HG03575 (cell line): ENCODE data around the gene EYA4.

Experiments
- ATAC-seq: cut with Tn5 transposase; IDR thresholded peaks from one replicate; pipeline ENCODE4 v1.9.1; 2021; ENCODE audit not compliant: unreplicated experiment, insufficient number of reproducible peaks, low FRiP score; ENCODE audit errors: extremely low read depth

The EYA4 gene

DNA sequence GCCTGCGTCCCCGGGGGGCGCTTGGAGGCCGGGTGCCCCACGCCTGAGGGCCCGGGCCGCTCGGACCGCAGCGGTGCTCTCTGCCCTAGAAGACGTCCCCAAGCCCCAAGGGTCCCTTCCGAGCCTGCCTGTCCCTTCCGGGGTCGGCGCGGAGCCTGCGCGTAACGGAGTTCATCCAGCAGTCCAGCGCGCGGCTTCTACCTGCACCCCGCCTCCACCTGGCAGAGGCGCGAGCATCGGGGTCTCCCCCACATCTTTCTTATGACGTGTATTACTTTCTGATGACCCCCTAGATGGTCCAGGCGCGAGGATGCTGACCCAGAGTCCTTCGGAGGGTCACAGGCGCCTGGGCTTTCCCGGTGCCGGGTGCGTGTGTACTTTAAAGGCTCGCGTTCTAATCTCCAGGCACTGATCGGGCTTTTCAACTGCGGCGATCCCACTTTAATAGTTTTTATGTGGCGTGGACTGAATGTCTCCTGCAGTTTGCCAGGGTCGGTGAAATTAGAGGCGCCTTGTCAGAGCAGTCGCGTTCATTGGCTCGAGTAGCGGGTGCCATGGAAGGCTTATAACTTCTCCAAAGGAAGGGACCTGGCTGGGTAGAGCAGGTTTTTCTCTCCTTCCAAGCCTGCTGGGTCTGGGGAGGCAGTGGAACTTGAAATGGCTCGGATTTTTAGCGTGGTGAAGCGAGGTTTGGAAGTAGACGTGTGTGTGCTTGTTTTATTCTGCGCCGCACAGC lies 912 bp downstream of the EYA4 start:
- no peak for ATAC-seq

DNA sequence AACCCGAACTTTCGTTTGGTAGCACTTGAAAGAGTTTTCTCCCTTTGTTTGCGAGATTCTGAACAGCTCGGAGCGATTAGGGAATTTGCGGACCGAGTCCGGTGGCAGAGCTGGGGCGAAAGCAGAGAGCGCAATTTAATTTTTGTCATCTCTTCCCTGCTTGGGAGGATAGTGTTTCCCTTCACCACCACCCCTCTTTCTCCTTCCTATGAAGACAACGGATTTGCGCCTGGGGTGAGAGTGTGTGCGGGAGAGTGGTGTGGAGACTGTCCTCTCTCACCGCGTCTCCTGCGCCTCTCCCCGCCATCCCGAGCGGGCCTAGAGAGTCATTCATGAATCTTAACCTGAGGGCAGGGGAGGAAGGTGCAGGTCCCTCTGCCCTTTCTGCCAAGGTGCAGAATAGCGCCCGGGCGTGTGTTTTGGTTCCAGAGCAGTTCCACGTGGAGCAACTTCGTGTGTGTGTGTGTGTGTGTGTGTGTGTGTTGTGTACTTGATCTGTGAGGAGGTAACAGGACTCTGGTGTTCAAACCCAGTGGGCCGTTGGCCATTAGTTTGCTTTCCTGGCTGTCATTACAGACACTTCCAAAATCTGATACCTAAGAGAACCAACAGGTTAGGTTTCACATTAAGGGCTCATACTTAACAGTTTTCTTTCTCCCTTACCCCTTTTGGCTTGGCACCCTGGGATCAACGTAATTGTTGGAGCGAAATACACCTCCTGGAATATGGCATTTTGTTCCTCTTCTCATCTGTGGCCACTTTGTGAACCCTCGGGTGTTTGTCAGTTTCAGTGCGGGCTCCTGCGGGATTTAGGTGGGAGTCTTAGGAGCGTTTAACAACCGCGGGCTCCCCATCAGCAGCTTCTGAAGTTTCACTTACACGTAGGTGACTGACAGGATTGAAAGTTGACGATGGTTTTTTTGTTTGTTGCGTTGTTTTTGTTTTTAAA lies 1.8 kb downstream of the EYA4 start:
- no peak for ATAC-seq

DNA sequence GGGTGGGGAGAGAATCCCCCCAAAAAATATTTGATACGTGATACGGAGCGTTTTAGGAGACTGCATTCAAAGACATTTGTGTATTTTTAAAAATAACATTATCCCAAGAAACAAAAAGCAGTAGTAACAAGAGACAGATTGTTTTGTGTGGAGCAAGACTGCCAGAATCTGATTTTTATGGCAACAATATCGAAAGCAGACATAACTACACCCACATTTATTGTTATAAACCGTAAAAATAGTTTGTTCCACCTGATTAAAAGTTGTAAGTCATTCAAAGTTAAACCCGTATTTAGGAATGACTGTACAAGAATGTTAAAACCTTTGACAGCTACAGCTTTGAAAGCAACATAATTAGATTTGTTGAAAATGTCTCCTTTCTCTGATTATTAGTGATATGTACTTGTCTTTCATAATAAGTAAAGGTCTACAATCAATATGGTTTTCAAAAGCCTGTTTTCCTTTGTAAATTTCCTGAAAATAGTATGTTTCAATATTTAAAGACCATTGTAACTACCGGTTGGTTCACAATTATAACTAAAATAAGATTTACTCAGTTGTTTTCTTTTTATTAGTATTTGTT lies 2.7 kb downstream of the EYA4 start:
- no peak for ATAC-seq

DNA sequence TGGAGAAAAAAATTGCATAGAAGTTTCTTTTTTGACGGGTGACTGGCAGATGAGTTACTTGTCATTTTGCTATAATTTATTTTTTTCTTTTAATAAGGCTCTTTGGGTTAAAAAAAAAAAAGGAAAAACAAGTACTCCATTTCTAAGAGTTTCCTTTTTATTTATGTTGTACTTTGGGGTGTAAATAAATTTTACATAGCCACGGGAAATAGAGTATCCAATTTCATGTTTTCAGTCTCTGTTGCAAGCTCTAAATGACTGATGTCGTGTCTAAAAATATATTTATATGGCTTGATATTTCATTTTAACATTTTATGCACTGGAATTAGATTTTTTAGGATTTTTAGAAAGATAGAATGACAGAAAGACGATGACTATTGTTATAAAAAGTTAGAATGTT lies 3.4 kb downstream of the EYA4 start:
- ATAC-seq: no peak

DNA sequence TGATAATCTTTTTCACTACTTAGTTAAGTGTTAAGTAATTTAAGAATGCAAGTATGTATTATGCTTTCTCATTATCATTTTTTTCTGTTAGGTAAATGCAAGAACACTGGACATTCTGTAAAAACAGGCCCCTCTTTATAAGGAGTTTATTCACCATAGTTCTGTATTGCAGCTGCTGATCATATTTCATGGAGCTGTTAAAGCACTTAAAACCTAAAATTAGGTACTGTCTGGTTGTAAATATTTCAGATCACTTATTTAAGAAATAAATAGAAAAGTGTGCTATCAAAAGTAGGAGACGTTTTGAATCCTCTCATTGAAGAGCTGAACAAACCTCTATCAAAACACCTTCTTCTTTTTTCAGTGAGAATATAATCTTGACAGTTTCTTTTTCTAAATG lies 3.9 kb downstream of the EYA4 start:
- ATAC-seq: no peak

DNA sequence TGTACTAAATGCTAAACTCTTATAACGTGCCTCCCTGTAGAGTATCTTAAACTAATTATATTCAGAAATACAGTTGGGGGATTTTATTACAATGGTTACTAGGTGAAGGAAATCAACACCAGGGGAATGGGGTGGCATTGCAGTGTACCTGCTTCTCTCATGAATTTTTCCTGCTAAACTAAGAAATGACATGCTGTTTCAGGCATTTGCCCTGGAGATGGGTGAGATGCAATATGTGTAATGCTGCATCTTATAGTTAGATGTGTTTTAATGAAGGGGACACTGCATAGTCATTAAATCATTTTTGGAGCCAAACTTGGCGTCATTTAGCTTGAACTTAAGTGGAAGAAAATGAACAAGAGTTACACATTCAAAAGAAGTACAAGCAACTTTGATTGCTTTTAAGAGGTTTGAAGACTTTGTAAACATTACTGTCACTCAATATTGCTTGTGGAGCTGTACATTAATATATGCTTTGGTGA lies 4.3 kb downstream of the EYA4 start:
- ATAC-seq: no peak

DNA sequence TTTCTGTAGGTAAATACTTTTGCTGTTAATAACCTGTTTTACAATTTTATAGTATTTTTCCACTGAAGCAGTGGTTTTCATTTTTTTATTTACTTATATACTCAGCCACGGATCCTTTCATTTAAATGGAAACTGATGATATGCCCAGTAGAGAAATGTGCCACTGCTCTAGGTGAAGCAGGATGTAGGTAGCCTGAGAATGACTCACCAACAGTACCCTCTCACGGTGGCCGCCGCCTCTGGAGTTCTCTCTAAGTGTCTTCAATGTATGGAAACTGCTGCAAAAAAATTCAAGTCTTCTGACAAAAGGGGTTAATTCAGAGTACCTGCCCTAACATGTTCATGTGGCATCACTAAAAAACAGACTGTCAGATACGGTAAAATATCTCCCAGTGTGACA lies 6.4 kb downstream of the EYA4 start:
- ATAC-seq: no peak

DNA sequence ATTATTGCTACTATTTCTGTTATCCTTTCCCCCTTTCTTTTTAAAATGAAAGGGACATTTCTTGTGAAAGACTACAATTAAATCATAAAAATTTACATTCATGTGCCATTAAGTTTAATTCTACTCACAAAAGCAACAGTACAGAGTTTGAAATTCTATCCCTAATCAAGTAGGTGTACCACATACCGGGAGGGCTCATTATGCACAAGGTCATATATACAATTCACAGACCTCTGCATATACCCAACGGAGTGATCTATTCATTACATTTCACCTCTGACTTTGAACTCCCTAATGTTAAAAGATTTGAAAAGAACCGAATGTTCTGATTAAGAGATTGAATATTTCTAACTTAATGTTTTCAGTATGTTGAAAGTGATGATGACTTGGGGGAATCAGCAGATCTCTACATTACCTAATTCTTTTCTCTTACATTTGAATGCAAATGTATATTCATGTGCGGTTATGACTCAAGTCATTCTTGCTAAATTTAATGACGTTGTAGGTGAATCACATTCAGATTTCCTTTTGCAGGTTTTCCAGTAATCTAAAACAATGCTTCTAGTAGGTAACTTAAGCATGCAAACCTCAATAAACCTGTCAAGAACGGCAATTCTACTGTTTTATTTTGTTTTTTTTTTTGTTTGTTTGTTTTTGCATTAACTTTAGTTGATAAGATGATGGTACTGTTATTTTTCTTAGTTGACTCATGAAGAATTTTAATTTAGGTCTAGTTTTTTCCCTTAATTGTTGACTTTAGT lies 7.3 kb downstream of the EYA4 start:
- ATAC-seq: no peak

DNA sequence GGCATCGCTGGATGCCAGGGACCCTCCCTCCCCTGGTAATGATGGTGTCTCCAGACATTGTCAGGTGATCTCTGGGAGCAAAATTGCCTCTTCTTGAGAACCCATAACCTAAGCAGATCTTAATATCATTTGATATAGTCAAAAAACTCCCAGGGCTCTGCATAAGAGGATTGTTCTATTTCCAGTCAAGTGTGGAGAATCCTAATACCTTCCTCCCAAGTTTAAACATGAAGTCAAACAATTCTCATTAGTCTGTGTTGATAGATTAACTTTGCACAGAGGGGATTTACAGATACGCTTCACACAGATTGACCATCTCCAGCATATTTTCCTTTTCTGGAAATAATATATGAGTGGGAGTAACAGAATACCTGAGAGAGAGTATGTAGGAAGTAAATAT lies 10.5 kb downstream of the EYA4 start:
- no peak for ATAC-seq

DNA sequence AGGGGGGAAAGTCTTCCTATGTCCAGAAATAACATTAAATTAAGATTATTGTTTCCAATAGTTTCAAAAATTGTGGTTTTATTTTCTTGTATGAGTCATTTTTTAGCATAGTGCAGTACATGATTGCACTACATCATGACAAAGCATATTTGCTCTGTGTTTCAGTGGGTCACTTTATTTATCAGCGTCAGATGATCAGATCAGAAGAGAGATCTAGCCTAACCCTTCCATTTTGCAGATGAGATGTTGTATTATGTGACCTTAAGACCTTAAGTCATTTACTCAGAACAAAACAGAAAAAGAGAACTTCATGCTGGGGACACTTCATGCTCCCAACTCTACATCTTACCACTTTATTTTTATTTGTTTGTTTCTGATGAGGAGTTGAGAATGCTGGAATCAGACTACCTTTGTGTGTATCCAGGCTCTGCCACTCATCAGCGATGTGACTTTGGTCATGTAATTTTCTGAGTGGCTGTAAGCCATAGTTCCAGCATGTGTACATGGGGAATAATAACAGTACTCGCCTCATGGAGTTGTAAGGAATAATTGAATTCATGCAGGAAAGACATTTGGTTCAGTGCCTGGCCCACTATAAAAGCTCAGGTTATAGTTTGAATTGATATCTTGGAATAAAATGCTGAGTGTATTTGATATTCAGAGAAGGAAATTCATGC lies 13.5 kb downstream of the EYA4 start:
- no peak for ATAC-seq

DNA sequence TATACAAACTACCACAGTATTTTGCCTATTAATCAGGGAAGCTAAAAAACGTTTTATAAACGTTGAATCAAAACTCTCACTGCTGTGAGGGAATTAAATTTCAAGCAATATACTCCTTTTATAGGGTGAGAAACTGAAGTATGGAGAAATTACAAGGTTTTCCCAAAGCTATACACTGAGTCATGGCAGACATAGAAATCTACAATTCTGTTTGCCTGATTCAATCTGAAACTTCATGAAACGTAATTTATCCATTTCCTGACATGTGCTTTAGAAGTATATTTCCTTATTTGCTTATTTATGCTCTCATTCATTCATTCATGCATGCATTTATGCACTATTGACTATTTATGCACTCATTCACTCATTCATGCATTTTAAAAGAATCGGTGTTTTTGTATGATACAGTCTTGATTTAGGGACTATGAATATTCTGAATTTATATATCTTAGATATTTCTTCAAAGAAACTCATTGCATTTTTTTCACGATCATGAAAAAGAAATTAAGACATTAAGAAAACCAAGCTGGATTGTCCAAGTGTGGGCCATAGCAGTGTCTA lies 16.5 kb downstream of the EYA4 start:
- ATAC-seq: no peak

DNA sequence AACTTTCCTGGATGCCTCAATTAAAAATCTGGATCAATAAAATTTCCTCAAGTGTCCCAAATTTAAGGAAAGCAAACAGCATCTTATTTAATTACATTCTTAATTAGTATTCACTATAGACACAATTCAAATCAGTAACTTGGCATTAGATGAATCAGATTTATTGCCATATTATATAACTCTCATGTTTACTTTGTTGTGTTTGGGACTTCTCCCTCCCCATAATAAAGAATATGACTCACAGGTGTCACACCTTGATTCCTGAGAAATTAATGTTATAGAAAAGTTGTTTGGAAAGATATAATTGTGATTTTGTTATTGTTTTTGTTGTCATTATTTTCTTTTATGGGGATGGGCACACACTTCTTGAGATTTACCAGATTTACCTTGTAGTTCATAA lies 18.4 kb downstream of the EYA4 start:
- ATAC-seq: no peak

DNA sequence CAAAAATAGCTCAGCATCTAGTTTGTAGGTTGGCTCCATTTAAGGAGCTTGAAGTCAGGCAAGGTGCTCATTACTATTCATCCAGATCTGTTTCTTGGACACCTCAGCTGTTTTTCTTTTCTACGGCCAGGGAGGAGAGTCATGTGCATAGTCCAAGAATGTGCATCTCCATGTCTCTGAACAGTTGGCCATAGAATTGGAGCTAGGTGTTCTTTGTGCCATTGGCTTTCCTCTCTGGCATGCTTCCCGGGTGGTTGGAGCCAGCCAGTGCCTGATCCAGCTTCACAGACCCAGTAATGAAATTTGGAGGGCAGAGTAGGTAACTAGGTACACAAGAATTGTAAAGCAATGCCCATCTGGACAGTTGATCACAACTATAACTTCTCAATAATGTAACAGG lies 21.6 kb downstream of the EYA4 start:
- no peak for ATAC-seq

DNA sequence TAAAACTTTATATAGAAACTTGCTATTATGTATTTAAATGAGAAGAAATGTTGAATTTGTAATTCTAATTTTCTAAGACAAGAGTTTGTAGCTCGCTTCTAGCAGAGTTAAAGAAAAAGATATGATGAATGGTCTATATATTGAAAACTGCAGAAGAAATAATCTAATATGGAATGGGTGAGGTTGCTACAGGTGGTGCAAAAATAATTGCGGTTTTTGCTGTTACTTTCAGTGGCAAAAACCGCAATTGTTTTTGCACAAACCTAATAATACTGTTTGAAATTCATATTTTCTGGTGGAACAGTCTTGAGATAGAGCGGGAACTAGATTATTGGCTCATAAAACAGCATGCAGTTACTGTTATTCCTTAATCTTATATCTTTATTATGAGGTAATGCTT lies 23.9 kb downstream of the EYA4 start:
- ATAC-seq: no peak

DNA sequence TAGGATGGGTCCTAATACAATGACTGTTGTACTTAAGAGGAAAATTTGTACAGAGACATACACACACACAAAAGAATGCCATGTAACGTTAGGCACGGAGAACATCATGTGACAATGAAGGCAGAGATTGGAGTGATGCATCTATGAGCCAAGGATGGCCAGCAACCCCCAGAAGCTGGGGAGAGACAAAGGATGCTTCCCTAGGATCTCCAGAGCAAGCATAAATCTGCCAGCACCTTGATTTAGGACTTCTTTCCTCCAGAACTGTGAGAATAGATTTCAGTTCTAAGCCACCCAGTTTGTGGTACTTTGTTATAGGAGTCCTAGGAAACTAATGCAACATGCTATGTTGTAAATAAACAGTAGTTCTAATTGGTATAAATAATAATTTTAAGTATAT lies 25.0 kb downstream of the EYA4 start:
- ATAC-seq: no peak

DNA sequence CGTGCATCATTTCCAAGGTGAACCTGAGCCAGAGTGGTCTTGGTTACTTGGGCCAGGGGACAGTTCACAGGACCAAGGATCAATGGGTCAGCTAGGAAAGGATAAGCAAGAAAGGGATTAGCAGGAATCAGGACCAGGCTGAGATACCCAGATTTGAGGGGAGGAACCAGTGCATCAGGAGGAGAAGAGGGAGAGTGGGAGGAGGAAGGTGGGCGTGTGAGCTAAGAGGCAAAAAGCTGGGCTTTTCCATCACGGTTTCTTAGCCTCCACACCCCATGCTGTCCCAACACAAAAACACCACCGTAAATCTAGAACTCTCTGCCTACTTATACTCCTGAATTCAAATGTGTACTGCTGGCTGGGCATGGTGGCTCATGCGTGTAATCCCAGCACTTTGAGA lies 27.5 kb downstream of the EYA4 start:
- ATAC-seq: no peak

DNA sequence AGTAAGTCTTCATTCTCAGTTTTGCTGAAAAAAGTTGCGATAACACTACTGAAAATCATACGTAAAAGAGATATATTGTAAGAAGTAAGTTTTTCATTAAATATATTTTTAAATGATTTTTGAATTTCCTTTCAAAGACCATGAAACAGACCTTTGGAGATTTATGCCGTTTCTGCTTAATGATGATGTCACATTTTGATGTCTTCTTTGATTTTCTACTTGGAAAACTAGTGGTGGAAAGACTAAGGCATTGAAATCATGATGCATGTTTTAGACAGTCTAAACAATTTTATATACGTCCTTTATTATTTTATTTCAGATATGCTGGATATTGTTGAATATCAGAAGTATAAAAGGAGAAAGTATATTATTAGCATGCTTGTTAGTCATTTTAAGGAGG lies 33.7 kb downstream of the EYA4 start:
- ATAC-seq: no peak

DNA sequence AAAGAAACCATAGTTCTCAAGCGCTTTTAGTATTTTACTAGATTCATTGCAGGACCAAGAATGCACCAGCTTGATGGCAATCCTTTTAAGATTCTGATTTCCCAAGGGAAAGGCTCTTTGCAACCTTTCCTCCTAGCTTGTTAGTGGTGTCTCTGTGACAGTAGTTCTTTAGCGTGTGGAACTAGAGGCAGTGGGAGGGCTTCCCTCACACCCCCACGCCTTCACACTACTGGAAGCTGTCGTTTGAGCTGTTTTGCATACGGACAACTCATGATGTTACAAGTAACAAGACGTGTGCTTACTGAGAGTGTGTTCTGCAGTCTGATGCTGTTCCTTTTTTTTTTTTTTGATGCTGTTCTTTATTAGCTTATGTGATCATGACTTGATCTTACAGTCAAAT lies 34.1 kb downstream of the EYA4 start:
- no peak for ATAC-seq
